ENCODE measurements around the gene SERPINA1. TPM values are rescaled to one million over a fixed set of nuclear protein-coding genes. Genes with fewer than 3 reads are reported as not detected.

The SERPINA1 gene
- total RNA-seq, 4 donors from 2014 or later: 2.8 to 92.4 (median 13.2) TPM

DNA sequence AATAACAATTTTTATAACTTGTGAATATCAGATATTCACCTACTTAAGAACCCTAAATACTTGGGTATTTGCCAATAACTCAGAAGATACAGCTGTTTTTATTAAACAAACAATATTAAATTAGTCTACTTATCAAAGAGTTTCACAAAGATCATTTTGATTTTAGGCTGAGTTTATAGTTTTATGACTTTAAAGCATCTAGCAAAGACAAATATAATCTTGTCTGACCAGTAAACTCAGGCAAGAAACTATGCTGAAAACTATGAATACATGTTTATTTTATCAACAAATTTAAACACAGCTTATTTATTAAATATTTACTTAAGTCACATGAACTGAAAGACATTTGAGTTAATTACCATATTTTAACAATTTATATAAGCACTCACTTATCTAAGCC is 18.5 kb upstream of the SERPINA1 start:
- DNase-seq (ENCODE audit: low spot score) (no peak), ATAC-seq (ENCODE audit: low FRiP score) (no peak)
- TF ChIP-seq CTCF (IDR thresholded peaks at IDR 0.05): no peak

GRCh38 chr14:94405486-94405885 is 17.1 kb upstream of the SERPINA1 start:
- no peak for TF ChIP-seq CTCF (IDR thresholded peaks at IDR 0.05)
- DNase-seq (ENCODE audit: low spot score): no peak
- no peak for ATAC-seq (ENCODE audit: low FRiP score)

- ATAC-seq (ENCODE audit: low FRiP score): no peak
- no peak for DNase-seq (ENCODE audit: low spot score)
- TF ChIP-seq CTCF (IDR thresholded peaks at IDR 0.05): no peak
Measured at GRCh38 chr14:94404561-94404960, 16.2 kb upstream of the SERPINA1 start.

GRCh38 chr14:94403312-94403932 is 15.0 kb upstream of the SERPINA1 start:
- ATAC-seq (ENCODE audit: low FRiP score) (no peak), DNase-seq (ENCODE audit: low spot score) (no peak)
- TF ChIP-seq CTCF (IDR thresholded peaks at IDR 0.05): no peak

DNA sequence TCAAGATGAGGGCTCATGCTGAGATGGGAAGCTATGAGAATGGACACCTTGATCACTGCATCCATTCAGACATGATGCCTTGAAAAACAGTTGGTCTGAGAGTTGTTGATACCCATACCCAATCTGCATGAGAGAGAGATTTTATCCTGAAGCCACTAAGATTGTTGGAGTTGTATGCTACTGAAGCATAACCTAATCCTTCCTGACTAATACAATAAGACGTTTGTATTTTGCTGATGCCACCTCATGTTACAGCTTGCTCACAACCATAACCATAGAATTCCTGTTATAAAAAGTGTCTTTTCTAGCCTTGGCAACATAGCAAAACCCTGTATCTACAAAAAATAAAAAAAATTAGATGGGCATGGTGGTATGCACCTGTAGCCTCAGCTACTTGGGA is 12.7 kb upstream of the SERPINA1 start:
- no peak for TF ChIP-seq CTCF (IDR thresholded peaks at IDR 0.05)
- DNase-seq (ENCODE audit: low spot score): no peak
- no peak for ATAC-seq (ENCODE audit: low FRiP score)

DNA sequence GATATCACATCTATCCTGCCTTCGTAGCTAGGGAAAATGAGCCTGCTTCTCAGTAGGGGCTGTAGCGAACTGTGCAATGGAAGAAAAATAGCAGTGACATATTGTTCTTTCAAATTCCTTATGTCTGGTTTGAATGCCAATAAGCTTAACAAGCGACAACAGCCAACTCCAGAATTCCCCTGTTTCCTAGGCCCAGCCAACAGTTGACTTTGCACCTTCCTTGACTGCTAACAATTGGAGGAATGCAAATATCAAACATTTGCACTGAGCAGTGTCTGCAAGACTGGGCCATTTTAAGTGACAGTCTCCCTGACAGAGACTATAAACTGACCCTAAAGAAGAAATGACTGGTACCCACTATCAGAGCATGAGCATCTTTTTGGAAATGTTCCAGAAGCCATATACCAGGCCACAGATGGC is 12.0 kb upstream of the SERPINA1 start:
- ATAC-seq (ENCODE audit: low FRiP score) (no peak), DNase-seq (ENCODE audit: low spot score) (no peak)
- no peak for TF ChIP-seq CTCF (IDR thresholded peaks at IDR 0.05)

DNA sequence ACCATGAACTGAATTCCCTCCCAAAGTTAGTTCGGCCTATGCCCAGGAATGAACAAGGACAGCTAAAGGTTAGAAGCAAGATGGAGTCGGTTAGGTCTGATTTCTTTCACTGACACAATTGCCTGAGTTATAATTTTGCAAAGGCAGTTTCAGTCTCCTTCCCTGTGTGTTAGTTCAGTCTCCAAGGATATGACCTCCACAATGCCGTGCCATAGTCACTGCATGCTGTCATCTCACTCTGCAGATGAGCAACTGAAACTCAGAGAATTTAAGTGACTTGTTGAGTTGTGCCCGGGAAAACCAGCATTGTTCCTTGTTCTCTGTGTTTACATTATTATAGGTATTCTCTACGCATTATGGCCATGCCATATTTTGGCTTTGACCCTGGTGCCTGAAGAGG is 10.1 kb upstream of the SERPINA1 start:
- ATAC-seq (ENCODE audit: low FRiP score) (no peak), DNase-seq (ENCODE audit: low spot score) (no peak)
- TF ChIP-seq CTCF (IDR thresholded peaks at IDR 0.05): no peak

All from omental fat pad (tissue), 4 donors.